Heart right ventricle (tissue), 16 donors: ENCODE measurements around the gene SHB. TPM values are rescaled to one million over a fixed set of nuclear protein-coding genes. Genes with fewer than 3 reads are reported as not detected.
A peak's percentile ranks its signal among the peaks of the same experiment; 100 is the strongest.

ENCODE experiments used
- ATAC-seq, 8 donors: fragments of 200-7000 bp; cut with Tn5 transposase; one replicate each; pipeline ENCODE4 v1.9.1; 2020; ENCODE audit warnings: mild to moderate bottlenecking in 8 of 8, moderate library complexity in 8 of 8, moderate number of reproducible peaks in 1 of 8
- DNase-seq, 2 donors: peaks; one replicate each; pipeline ENCODE4 v3.0.0-alpha.2; 2020
- H3K27ac ChIP-seq, 10 donors: fragments of 200-600 bp; sonication (generic) in 2 of 10; one replicate each; pipeline versions ENCODE4 v1.5.0 to v1.8.0; 2020 to 2022; ENCODE audit warnings: mild to moderate bottlenecking in 3 of 10
- H3K27me3 ChIP-seq, 7 donors: fragments of 200-600 bp; one replicate each; pipeline ENCODE4 v1.8.0; 2021 to 2022; ENCODE audit warnings: mild to moderate bottlenecking in 2 of 7
- H3K36me3 ChIP-seq, 9 donors: fragments of 200-600 bp; sonication (generic) in 1 of 9; one replicate each; pipeline versions ENCODE4 v1.5.0 to v1.8.0; 2020 to 2022; ENCODE audit warnings: mild to moderate bottlenecking in 2 of 9
- H3K4me1 ChIP-seq, 9 donors: fragments of 200-600 bp; sonication (generic) in 1 of 9; one replicate each; pipeline versions ENCODE4 v1.5.0 to v1.8.0; 2020 to 2022; ENCODE audit warnings: mild to moderate bottlenecking in 4 of 9
- H3K4me3 ChIP-seq, 10 donors: fragments of 200-600 bp; sonication (generic) in 2 of 10; one replicate each; pipeline versions ENCODE4 v1.5.0 to v1.8.0; 2020 to 2022; ENCODE audit warnings: mild to moderate bottlenecking in 7 of 10, moderate library complexity in 2 of 10
- H3K9me3 ChIP-seq, 11 donors: fragments of 200-600 bp in 10 of 11; sonication (generic) in 2 of 11; one replicate each; pipeline versions ENCODE4 v1.5.0 to v1.8.0; 2013 to 2022; ENCODE audit warnings: mild to moderate bottlenecking in 2 of 11, control low read depth in 1 of 11, moderate library complexity in 1 of 11
- WGBS, 2 donors: extraction: QIAGEN DNeasy Blood & Tissue Kit; methylation state at CpG; one replicate each; pipeline ENCODE4 v1.1.7; 2013; ENCODE audit warnings: inconsistent platforms in 1 of 2; 5-methylcytosine and 5-hydroxymethylcytosine counted together
- intact Hi-C, 10 donors: fragments of 100-400 bp; cut with DNase I; formaldehyde crosslinking; loops; one replicate each; pipeline versions ENCODE4 v1.11.1 to v1.14.2; 2022
- polyA plus RNA-seq, 2 donors: library from polyadenylated mRNA; stranded (reverse); fragments of 200-250 nt; gene quantifications; one replicate each; pipeline ENCODE4 v1.2.3, GENCODE V29; 2013
- total RNA-seq, 10 donors: library from RNA; stranded (reverse); fragmentation: NEBNext Ultra II Directional in 3 of 10; extraction: Animal tissue kit (Norgen Biotek cat#: 25700) in 3 of 10; gene quantifications; one replicate each; pipeline versions ENCODE4 v1.2.1 to v1.2.4, GENCODE V29; 2021 to 2023
- TF ChIP-seq, protein P1 (sequence below), 9 donors: fragments of 200-600 bp; sonication (generic) in 2 of 9; IDR thresholded peaks; one replicate each; pipeline versions ENCODE4 v1.5.0 to v1.8.0; 2021 to 2022; ENCODE audit warnings: antibody characterized with exemption in 9 of 9, mild to moderate bottlenecking in 5 of 9, moderate library complexity in 1 of 9
- donor health status: Arrhythmogenic right ventricular cardiomyopathy.
- donor health status: ischemic (EF 13 %, LVEDD 7.1; RV severe dilation, severe dysfunction).
- donor health status: healthy with polysubstance abuse.
- donor health status: DM: no; HTN: yes; CAD: no.
- donor health status: DM: no; HTN: no; CAD: no.
- donor health status: ischemic (EF 25% LVEDD 6.9; RV normal size, moderate dysfunction).
- donor health status: ischemic (EF 25% LVEDD 5.7; RV mildly dilated, moderate dysfunction).
- donor health status: healthy.
- donor health status: DM: yes; HTN: yes; CAD: no.
- donor health status: Ischemic cardiomyopathy.
- donor health status: ischemic (EF 35%, LVEDD 5.7; RV mildly dilated, moderate dysfunction).
- donor health status: nonischemic (EF 11% LVEDD 7.7; RV severe dilation, severe dysfunction).
- donor health status: DM: yes; HTN: yes; CAD: no.
- donor health status: PGD.
- donor health status: ischemic (EF 29% LVEDD 5.4; RV normal size, mild dysfunction).
- donor health status: nonischemic (EF 23%, LVEDD 6.1; RV moderate dilation, normal function).

The SHB gene
- total and polyA plus RNA-seq, 12 donors: 5.7 to 26.6 (median 18.0) TPM

DNA sequence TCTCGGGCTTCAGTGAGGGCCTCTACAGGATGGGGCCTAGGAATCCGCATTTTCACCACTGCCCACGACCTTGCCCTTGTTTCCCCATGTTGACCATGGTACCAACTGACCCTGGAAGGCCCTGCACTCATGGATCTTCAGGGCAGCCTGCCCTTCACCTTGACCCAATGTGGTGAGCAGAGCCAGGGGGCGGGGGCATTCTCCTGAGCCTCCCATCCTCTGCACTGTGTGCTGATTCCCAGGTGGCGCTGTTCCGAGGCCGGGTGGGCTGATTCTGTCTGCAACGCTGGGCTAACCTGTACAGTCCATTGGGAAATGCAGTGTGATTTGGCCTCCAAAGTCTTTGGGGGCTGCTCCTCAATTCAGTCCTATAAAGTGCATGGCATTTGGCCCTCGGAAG, 68.7 kb downstream of the SHB start:
- Histone ChIP-seq H3K36me3 (peaks cover 0 to 4% (median 0%) of the 10 kb centered on the region in 9 donors), H3K4me1 (peaks cover 18 to 86% (median 61%) of the 10 kb centered on the region in 9 donors), H3K4me3 (no peak overlapping the region), H3K9me3 (no peaks in the 10 kb centered on the region), H3K27ac (no peak overlapping the region), H3K27me3 (no peaks in the 10 kb centered on the region)
- intact Hi-C loops: no loop called here
- no peak for DNase-seq
- no peak for ATAC-seq
- WGBS, 2 donors: 93 to 97% methylated on average over 9 of the region's 9 CpGs
- TF ChIP-seq, protein P1, sequence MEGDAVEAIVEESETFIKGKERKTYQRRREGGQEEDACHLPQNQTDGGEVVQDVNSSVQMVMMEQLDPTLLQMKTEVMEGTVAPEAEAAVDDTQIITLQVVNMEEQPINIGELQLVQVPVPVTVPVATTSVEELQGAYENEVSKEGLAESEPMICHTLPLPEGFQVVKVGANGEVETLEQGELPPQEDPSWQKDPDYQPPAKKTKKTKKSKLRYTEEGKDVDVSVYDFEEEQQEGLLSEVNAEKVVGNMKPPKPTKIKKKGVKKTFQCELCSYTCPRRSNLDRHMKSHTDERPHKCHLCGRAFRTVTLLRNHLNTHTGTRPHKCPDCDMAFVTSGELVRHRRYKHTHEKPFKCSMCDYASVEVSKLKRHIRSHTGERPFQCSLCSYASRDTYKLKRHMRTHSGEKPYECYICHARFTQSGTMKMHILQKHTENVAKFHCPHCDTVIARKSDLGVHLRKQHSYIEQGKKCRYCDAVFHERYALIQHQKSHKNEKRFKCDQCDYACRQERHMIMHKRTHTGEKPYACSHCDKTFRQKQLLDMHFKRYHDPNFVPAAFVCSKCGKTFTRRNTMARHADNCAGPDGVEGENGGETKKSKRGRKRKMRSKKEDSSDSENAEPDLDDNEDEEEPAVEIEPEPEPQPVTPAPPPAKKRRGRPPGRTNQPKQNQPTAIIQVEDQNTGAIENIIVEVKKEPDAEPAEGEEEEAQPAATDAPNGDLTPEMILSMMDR (IDR thresholded peaks at IDR 0.05): no peak

DNA sequence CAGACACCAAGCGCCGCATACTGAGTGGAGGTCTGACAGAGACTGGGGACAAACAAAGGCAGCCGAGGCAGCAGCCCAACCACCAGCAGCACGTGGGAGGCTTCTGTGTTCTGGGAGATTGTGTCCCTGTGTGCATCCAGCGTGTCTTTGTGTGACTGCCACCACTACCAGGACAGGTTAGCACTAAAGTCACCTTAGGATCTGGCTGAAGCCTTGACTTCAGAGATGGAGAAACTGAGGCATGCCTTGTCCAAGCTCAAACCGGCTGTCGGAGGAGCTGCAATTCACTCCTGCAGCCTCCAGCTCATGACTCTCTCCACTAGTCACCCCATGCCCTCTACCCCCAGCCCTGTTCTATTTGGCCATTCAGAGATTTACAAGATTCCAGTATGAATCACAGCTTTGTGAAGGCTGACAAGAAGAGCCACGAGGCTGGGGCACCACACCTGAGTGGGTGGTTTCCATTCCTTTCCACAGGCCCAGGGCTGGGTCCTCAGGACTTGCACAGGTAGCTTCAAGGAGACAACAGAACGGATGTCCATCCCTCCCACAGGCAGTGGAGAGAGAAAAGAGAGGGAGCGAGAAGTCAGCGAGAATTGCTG, 69.3 kb downstream of the SHB start:
- intact Hi-C loops: no loop called here
- no peaks in the 10 kb centered on the region for H3K9me3 ChIP-seq
- peak overlapping the region in 4 of 10 donors; percentile 13 to 73 (median 34) for H3K27ac ChIP-seq
- DNase-seq (no peak), ATAC-seq (no peak)
- H3K4me1 ChIP-seq: peaks cover 20 to 86% (median 65%) of the 10 kb centered on the region in 9 donors
- no peak overlapping the region for H3K4me3 ChIP-seq
- H3K27me3 ChIP-seq: no peaks in the 10 kb centered on the region
- TF ChIP-seq, protein P1 (IDR thresholded peaks at IDR 0.05): no peak
- 75 to 84% methylated on average over 11 of the region's 11 CpGs for WGBS, 2 donors
- H3K36me3 ChIP-seq: peaks cover 0 to 4% (median 0%) of the 10 kb centered on the region in 9 donors

DNA sequence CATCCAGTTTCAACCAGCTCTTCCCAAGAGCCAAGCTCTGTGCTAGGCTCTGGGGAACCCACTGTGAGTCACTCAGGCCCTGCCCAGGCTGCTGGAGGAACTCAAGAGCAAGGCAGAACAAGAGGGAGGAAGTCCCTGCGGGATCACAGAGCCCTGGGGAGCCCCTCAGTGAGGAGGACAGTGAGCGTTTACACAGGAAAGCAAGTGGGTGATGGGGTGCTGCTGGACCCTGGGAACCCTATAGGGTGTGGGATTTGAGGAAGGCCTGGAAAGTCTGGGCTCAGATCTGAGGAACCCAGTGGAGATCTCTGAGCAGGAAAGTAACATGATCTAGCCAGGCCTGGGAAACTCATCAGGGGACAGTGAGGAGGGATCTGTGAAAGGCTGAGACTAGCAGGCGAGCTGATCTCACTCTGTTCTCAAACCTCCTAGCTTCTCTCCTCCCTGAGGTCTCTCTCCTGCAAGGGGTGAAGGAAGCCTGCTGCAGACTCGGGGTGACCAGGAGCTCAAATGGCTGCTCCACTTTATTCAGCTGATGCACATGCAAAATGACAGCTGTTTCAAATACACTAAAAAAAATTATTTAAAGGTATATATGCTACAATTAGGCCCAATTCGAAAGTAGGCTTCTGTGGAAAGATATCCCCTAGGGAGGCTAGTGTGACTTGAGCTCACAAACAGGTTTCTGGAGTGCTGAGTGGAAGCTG, 70.0 kb downstream of the SHB start:
- peaks cover 0 to 4% (median 0%) of the 10 kb centered on the region in 9 donors for H3K36me3 ChIP-seq
- peak overlapping the region in 8 of 10 donors; percentile 4 to 73 (median 32) for H3K27ac ChIP-seq
- no peak overlapping the region for H3K4me3 ChIP-seq
- TF ChIP-seq, protein P1 (IDR thresholded peaks at IDR 0.05): no peak
- no peaks in the 10 kb centered on the region for H3K9me3 ChIP-seq
- WGBS, 2 donors: 60 to 65% methylated on average over 5 of the region's 5 CpGs
- H3K27me3 ChIP-seq: no peaks in the 10 kb centered on the region
- H3K4me1 ChIP-seq: peaks cover 20 to 86% (median 66%) of the 10 kb centered on the region in 9 donors
- intact Hi-C loops: no loop called here
- ATAC-seq (peak in 7 of 8 donors; percentile 12 to 46 (median 20)), DNase-seq (peak in 1 of 2 donors; percentile 40)

DNA sequence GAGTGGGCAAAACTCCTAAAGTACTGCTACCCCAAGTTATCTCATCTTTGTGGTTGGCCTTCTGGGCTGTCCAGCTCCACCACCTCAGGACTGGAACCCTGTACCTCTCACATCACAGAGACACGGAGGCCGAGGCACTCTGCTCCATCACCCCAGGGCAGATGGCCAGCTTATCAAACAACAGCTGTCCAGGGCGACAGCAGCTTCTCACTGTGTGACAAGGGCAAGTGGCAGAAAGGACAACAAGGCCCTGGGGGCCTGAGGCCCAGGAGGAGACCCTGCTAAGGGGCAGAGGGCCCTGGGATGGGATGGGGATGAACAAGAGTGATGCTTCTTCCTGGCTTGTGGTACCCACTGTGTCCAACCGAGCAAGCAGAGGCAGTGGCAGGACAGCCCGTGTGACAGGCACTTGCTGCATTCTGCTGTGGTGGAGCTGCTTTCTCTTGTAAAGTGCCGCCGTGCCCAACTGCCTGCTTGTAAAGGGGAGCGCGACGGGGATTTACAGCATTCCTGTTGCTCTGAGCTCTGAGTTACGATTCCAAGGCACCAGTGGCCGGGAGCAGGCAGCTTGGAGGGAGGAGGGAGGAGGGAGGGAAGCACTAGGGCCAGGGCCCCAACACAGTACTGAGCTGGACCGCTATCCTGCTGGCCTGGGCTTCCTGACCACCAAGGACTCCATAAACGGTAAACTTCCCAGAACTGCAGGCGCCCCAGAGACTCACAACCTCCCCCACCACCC, 71.2 kb downstream of the SHB start:
- Histone ChIP-seq H3K27ac (peak overlapping the region in 6 of 10 donors; percentile 7 to 73 (median 36)), H3K4me3 (no peak overlapping the region), H3K4me1 (peaks cover 20 to 86% (median 74%) of the 10 kb centered on the region in 9 donors), H3K27me3 (no peaks in the 10 kb centered on the region), H3K36me3 (peaks cover 0 to 4% (median 0%) of the 10 kb centered on the region in 9 donors), H3K9me3 (no peaks in the 10 kb centered on the region)
- ATAC-seq (peak in 1 of 8 donors; percentile 18), DNase-seq (no peak)
- TF ChIP-seq, protein P1 (IDR thresholded peaks at IDR 0.05): no peak
- 51 to 64% methylated on average over 15 of the region's 15 CpGs for WGBS, 2 donors
- intact Hi-C loops: no loop called here
